HepG2 (cell line): ENCODE measurements around the gene CC2D1A. TPM values are rescaled to one million over a fixed set of nuclear protein-coding genes. Genes with fewer than 3 reads are reported as not detected.

Experiments
- AHDC1 ChIP-seq: sonication (generic); formaldehyde crosslinking; IDR thresholded peaks from 2 replicates; pipeline ENCODE4 v1.5.1; 2020; ENCODE audit warnings: mild to moderate bottlenecking, missing genetic modification reagents, borderline replicate concordance
- ATF7 ChIP-seq, 2 experiments: fragments of 450-650 bp in 1 of 2; sonication (generic) in 1 of 2; formaldehyde crosslinking in 1 of 2; IDR thresholded peaks; 2 replicates each; pipeline versions ENCODE4 v1.4.0 to v1.6.1; 2016 to 2020; ENCODE audit warnings: antibody characterized with exemption in 1 of 2, mild to moderate bottlenecking in 1 of 2, missing genetic modification reagents in 1 of 2
- CEBPG ChIP-seq: IDR thresholded peaks from 2 replicates; pipeline ENCODE4 v1.6.1; 2016
- CHCHD3 ChIP-seq: sonication (generic); formaldehyde crosslinking; IDR thresholded peaks from 2 replicates; pipeline ENCODE4 v1.8.0; 2022; ENCODE audit warnings: mild to moderate bottlenecking, missing genetic modification reagents, moderate library complexity
- GABPA ChIP-seq, 2 experiments: IDR thresholded peaks; 2 replicates each; pipeline ENCODE4 v1.6.1; 2011 to 2016; ENCODE audit warnings: low read depth in 2 of 2, low read length in 1 of 2, missing biosample characterization in 1 of 2, missing genetic modification characterization in 1 of 2
- KLF16 ChIP-seq, 2 experiments: sonication (generic) in 1 of 2; formaldehyde crosslinking in 1 of 2; IDR thresholded peaks; 2 replicates each; pipeline versions ENCODE4 v1.6.1 to v1.8.0; 2016 to 2023; ENCODE audit warnings: missing genetic modification reagents in 2 of 2, missing compliant biosample characterization in 1 of 2
- MED8 ChIP-seq: sonication (generic); formaldehyde crosslinking; IDR thresholded peaks from 2 replicates; pipeline ENCODE4 v1.8.1; 2023; ENCODE audit warnings: mild to moderate bottlenecking, missing genetic modification reagents; ENCODE audit not compliant: insufficient replicate concordance
- MYNN ChIP-seq: sonication (generic); formaldehyde crosslinking; IDR thresholded peaks from 2 replicates; pipeline ENCODE4 v1.4.0; 2020; ENCODE audit warnings: mild to moderate bottlenecking, low read depth, missing genetic modification reagents
- TARDBP ChIP-seq: sonication (generic); formaldehyde crosslinking; IDR thresholded peaks from 2 replicates; pipeline ENCODE4 v1.8.0; 2022; ENCODE audit warnings: mild to moderate bottlenecking, missing genetic modification reagents
- YEATS4 ChIP-seq: sonication (generic); formaldehyde crosslinking; IDR thresholded peaks from 2 replicates; pipeline ENCODE4 v1.4.0; 2020; ENCODE audit warnings: missing genetic modification reagents, borderline replicate concordance
- ZBTB3 ChIP-seq: sonication (generic); formaldehyde crosslinking; IDR thresholded peaks from 2 replicates; pipeline ENCODE4 v1.4.0; 2020; ENCODE audit warnings: low read depth, mild to moderate bottlenecking, moderate library complexity, missing genetic modification reagents, borderline replicate concordance
- ZNF160 ChIP-seq: sonication (generic); formaldehyde crosslinking; IDR thresholded peaks from 2 replicates; pipeline ENCODE4 v1.8.0; 2022; ENCODE audit warnings: mild to moderate bottlenecking, inconsistent platforms, missing genetic modification reagents
- ZNF280B ChIP-seq: sonication (generic); formaldehyde crosslinking; IDR thresholded peaks from 2 replicates; pipeline ENCODE4 v1.5.0; 2020; ENCODE audit warnings: missing genetic modification reagents, mild to moderate bottlenecking, borderline replicate concordance
- ZNF33B ChIP-seq: sonication (generic); formaldehyde crosslinking; IDR thresholded peaks from 2 replicates; pipeline ENCODE4 v1.5.1; 2020; ENCODE audit warnings: mild to moderate bottlenecking, missing genetic modification reagents
- ZNF546 ChIP-seq: sonication (generic); formaldehyde crosslinking; conservative IDR thresholded peaks from 2 replicates; pipeline ENCODE4 v1.8.1; 2023; ENCODE audit warnings: mild to moderate bottlenecking, missing genetic modification reagents
- polyA plus RNA-seq, 8 experiments: library from polyadenylated mRNA; depleted of rRNA in 3 of 8; stranded (reverse) in 7 of 8; unstranded in 1 of 8; fragments of >200 nt; fragmentation: Illumina TruSeq in 4 of 8; extraction: Trizol in 4 of 8; gene quantifications; 2 replicates each; pipeline versions ENCODE4 v1.2.1 to v1.2.3, GENCODE V29; 2011 to 2016; ENCODE audit warnings: low read depth in 4 of 8, missing spikeins in 1 of 8, mixed read lengths in 1 of 8; ENCODE audit not compliant: insufficient read depth in 1 of 8
- total RNA-seq, 5 experiments: library from RNA; depleted of rRNA; stranded (reverse); fragments of >200 nt; fragmentation: Illumina TruSeq; extraction: Trizol; gene quantifications; 2 replicates each; pipeline ENCODE4 v1.2.3, GENCODE V29; 2016; ENCODE audit warnings: low read depth in 1 of 5
- TF ChIP-seq, protein P1 (sequence below): sonication (generic); formaldehyde crosslinking; IDR thresholded peaks from 2 replicates; pipeline ENCODE4 v1.4.0; 2020; ENCODE audit warnings: missing genetic modification reagents
- TF ChIP-seq, protein P2 (sequence below): sonication (generic); formaldehyde crosslinking; IDR thresholded peaks from 2 replicates; pipeline ENCODE4 v1.8.1; 2022; ENCODE audit warnings: mild to moderate bottlenecking, missing genetic modification reagents

Gene CC2D1A
- total and polyA plus RNA-seq, 2 of the 13 experiments (the other 11 are each of a cell fraction or from before 2014, with no cell fraction given): 9.7 to 11.5 TPM

GRCh38 chr19:13880059-13881043, 25.6 kb upstream of the CC2D1A start (continued):
- TF ChIP-seq CHCHD3 (CRISPR knock-in tag): no peak
- TF ChIP-seq MYNN (CRISPR knock-in tag): no peak
- peak; percentile 77 for TF ChIP-seq TARDBP (CRISPR knock-in tag)
- TF ChIP-seq ZBTB3 (CRISPR knock-in tag): no peak
- TF ChIP-seq GABPA (IDR thresholded peaks at IDR 0.05; ENCODE audit: low read depth, low read length): no peak
- TF ChIP-seq GABPA (CRISPR knock-in tag; IDR thresholded peaks at IDR 0.05; ENCODE audit: low read depth): peak; percentile 22; the same call in 1 of the 2 replicates
- TF ChIP-seq ZNF160 (CRISPR knock-in tag): no peak; the same call in 1 of the 2 replicates
- TF ChIP-seq AHDC1 (CRISPR knock-in tag): 0 out of 2 replicates have a peak, but pooled peaks have one; percentile 30
- TF ChIP-seq ZNF546 (CRISPR knock-in tag): 0 out of 2 replicates have a peak, but pooled peaks have one; percentile 54
- no peak for TF ChIP-seq ATF7 (IDR thresholded peaks at IDR 0.05)
- no peak for TF ChIP-seq ATF7 (CRISPR knock-in tag; IDR thresholded peaks at IDR 0.05)
- TF ChIP-seq CEBPG: peak; percentile 37; the same call in 1 of the 2 replicates
- TF ChIP-seq, protein P1, sequence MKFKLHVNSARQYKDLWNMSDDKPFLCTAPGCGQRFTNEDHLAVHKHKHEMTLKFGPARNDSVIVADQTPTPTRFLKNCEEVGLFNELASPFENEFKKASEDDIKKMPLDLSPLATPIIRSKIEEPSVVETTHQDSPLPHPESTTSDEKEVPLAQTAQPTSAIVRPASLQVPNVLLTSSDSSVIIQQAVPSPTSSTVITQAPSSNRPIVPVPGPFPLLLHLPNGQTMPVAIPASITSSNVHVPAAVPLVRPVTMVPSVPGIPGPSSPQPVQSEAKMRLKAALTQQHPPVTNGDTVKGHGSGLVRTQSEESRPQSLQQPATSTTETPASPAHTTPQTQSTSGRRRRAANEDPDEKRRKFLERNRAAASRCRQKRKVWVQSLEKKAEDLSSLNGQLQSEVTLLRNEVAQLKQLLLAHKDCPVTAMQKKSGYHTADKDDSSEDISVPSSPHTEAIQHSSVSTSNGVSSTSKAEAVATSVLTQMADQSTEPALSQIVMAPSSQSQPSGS (CRISPR knock-in tag): peak; percentile 61
- TF ChIP-seq ZNF33B (CRISPR knock-in tag): no peak
- peak; percentile 87; the same call in 1 of the 2 replicates for TF ChIP-seq ZNF280B (CRISPR knock-in tag)
- TF ChIP-seq, protein P2, sequence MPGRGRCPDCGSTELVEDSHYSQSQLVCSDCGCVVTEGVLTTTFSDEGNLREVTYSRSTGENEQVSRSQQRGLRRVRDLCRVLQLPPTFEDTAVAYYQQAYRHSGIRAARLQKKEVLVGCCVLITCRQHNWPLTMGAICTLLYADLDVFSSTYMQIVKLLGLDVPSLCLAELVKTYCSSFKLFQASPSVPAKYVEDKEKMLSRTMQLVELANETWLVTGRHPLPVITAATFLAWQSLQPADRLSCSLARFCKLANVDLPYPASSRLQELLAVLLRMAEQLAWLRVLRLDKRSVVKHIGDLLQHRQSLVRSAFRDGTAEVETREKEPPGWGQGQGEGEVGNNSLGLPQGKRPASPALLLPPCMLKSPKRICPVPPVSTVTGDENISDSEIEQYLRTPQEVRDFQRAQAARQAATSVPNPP (CRISPR knock-in tag): peak; percentile 76; the same call in 1 of the 2 replicates
- no peak for TF ChIP-seq YEATS4 (CRISPR knock-in tag)
- TF ChIP-seq MED8 (CRISPR knock-in tag): no peak
- TF ChIP-seq KLF16 (CRISPR knock-in tag; IDR thresholded peaks at IDR 0.05): peak in 1 of 2 experiments; percentile 95; a peak in 2 of 4 replicates
